ENCODE results near the gene DUOX1.

- TF ChIP-seq, protein P1, sequence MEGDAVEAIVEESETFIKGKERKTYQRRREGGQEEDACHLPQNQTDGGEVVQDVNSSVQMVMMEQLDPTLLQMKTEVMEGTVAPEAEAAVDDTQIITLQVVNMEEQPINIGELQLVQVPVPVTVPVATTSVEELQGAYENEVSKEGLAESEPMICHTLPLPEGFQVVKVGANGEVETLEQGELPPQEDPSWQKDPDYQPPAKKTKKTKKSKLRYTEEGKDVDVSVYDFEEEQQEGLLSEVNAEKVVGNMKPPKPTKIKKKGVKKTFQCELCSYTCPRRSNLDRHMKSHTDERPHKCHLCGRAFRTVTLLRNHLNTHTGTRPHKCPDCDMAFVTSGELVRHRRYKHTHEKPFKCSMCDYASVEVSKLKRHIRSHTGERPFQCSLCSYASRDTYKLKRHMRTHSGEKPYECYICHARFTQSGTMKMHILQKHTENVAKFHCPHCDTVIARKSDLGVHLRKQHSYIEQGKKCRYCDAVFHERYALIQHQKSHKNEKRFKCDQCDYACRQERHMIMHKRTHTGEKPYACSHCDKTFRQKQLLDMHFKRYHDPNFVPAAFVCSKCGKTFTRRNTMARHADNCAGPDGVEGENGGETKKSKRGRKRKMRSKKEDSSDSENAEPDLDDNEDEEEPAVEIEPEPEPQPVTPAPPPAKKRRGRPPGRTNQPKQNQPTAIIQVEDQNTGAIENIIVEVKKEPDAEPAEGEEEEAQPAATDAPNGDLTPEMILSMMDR (IDR thresholded peaks at IDR 0.05; ENCODE audit: low read depth, low read length): no peak
- TF ChIP-seq EZH2phosphoT487 (IDR thresholded peaks at IDR 0.05; ENCODE audit: low read depth): no peak
These were observed 44.8 kb downstream of the DUOX1 start for GRCh38 chr15:45174577-45174976.
